Measurements from ENCODE around the gene ACAA2. TPM values are rescaled to one million over a fixed set of nuclear protein-coding genes. Genes with fewer than 3 reads are reported as not detected.

Gene ACAA2
- polyA plus RNA-seq (2011; rRNA removed): 14.1 and 18.5 TPM in 2 replicates
- 11.5 TPM in 2 replicates for polyA minus RNA-seq (2011; rRNA and poly(A)+ RNA removed)

- H3K27me3 ChIP-seq (ENCODE audit: control insufficient read depth, insufficient read depth, low read length): no peaks in the 10 kb centered on the region
- peak within 1 kb of the TSS; percentile 91 for H3K4me3 ChIP-seq (ENCODE audit: low read depth, low read length)
- ChIA-PET POLR2A (interaction anchor here (0.5 kb wide), 2 partner anchors 21 to 1653 kb away, joined by 3 to 5 read pairs; no protein-coding TSS in a partner anchor), CTCF (no interaction called here)
- no peak for TF ChIP-seq CTCF (IDR thresholded peaks at IDR 0.05; ENCODE audit: insufficient read depth, low read depth, low read length)
- DNase-seq (ENCODE audit: low read depth): no peak
- H3K36me3 ChIP-seq (ENCODE audit: control insufficient read depth, insufficient read depth, low read length): no peaks in the 10 kb centered on the region
Measured at GRCh38 chr18:49813319-49814146, at the start of gene ACAA2. ACAA2 (minus strand) TSS chr18:49813533; CDS start chr18:49813484, 49 bp downstream.

GRCh38 chr18:49862656-49863385 lies 49.5 kb upstream of the ACAA2 start:
- CTCF ChIA-PET: interaction anchor here (0.5 to 13.2 kb wide), 9 partner anchors 10 to 384 kb away, joined by 3 to 258 read pairs (median 5); partner anchors contain the start of gene LIPG
- H3K36me3 ChIP-seq (ENCODE audit: control insufficient read depth, insufficient read depth, low read length): no peaks in the 10 kb centered on the region
- POLR2A ChIA-PET: no interaction called here

DNA sequence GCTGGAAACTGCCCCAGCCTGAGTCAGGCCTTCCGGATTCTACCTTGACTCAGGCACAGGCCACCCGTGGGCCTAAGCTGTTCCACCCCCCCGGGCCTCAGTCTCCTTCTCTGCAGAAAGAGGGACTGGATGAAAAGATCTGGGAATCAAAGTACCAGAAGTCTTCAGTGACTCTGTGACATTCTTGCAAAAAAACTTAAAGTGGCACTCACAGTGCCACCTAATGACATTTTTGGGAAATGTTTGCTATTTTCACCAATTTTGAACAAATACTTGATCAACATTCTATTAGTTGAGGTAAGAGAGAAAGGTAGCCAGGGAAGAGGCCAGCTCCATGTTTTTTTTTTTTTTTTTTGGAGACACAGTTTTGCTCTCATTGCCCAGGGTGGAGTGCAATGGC lies 48.3 kb upstream of the ACAA2 start:
- ChIA-PET POLR2A (no interaction called here), CTCF (interaction anchor here (5.5 to 13.2 kb wide), 4 partner anchors 11 to 353 kb away, joined by 26 to 258 read pairs (median 118); partner anchors contain the start of gene LIPG)

More at GRCh38 chr18:49862656-49863385, 49.5 kb upstream of the ACAA2 start:
- TF ChIP-seq CTCF (IDR thresholded peaks at IDR 0.05; ENCODE audit: insufficient read depth, low read depth, low read length): no peak
- DNase-seq (ENCODE audit: low read depth): no peak
- Histone ChIP-seq H3K4me3 (ENCODE audit: low read depth, low read length) (no peak overlapping the region), H3K27me3 (ENCODE audit: control insufficient read depth, insufficient read depth, low read length) (peaks cover 4% of the 10 kb centered on the region)

DNA sequence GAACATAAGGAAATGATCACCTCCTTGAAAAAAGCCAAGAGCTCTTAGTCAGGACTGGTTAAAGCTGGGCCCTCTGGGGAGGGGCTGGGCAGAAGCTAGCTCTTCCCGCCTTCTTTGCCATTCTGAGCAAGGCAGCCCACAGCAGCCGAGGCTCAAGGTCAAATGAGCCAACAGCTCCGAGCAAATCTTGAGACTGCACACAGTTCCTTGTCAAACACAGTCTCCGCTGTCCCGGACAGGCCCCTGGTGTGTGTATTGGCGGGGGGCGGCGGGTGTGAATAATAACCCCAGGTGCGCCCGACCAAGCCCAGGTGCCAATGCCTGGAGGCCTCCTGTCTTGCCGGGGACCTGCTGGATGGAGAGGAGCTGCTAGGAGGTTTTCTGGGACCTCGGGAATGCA lies 46.4 kb upstream of the ACAA2 start:
- ChIA-PET POLR2A (no interaction called here), CTCF (interaction anchor here (0.6 to 13.2 kb wide), 15 partner anchors 9 to 366 kb away, joined by 3 to 258 read pairs (median 6); partner anchors contain the start of gene LIPG)
- H3K36me3 ChIP-seq (ENCODE audit: control insufficient read depth, insufficient read depth, low read length): no peaks in the 10 kb centered on the region
- no peak for DNase-seq (ENCODE audit: low read depth)
- H3K27me3 ChIP-seq (ENCODE audit: control insufficient read depth, insufficient read depth, low read length): peaks cover 7% of the 10 kb centered on the region
- no peak overlapping the region for H3K4me3 ChIP-seq (ENCODE audit: low read depth, low read length)
- no peak for TF ChIP-seq CTCF (IDR thresholded peaks at IDR 0.05; ENCODE audit: insufficient read depth, low read depth, low read length)

More for the DNA sequence above, 48.3 kb upstream of the ACAA2 start:
- H3K27me3 ChIP-seq (ENCODE audit: control insufficient read depth, insufficient read depth, low read length): peaks cover 4% of the 10 kb centered on the region
- no peak for DNase-seq (ENCODE audit: low read depth)
- peak; percentile 49 for TF ChIP-seq CTCF (IDR thresholded peaks at IDR 0.05; ENCODE audit: insufficient read depth, low read depth, low read length)
- no peaks in the 10 kb centered on the region for H3K36me3 ChIP-seq (ENCODE audit: control insufficient read depth, insufficient read depth, low read length)
- H3K4me3 ChIP-seq (ENCODE audit: low read depth, low read length): no peak overlapping the region

GRCh38 chr18:49859021-49859359 lies 45.7 kb upstream of the ACAA2 start:
- H3K4me3 ChIP-seq (ENCODE audit: low read depth, low read length): no peak overlapping the region
- no peak for DNase-seq (ENCODE audit: low read depth)
- ChIA-PET CTCF (interaction anchor here (0.7 to 13.2 kb wide), 39 partner anchors 8 to 394 kb away, joined by 3 to 258 read pairs (median 4); partner anchors contain the start of gene LIPG), POLR2A (no interaction called here)
- TF ChIP-seq CTCF (IDR thresholded peaks at IDR 0.05; ENCODE audit: insufficient read depth, low read depth, low read length): no peak
- H3K27me3 ChIP-seq (ENCODE audit: control insufficient read depth, insufficient read depth, low read length): peaks cover 7% of the 10 kb centered on the region
- H3K36me3 ChIP-seq (ENCODE audit: control insufficient read depth, insufficient read depth, low read length): no peaks in the 10 kb centered on the region
